ENCODE data around the gene DIAPH1.

Gene DIAPH1

DNA sequence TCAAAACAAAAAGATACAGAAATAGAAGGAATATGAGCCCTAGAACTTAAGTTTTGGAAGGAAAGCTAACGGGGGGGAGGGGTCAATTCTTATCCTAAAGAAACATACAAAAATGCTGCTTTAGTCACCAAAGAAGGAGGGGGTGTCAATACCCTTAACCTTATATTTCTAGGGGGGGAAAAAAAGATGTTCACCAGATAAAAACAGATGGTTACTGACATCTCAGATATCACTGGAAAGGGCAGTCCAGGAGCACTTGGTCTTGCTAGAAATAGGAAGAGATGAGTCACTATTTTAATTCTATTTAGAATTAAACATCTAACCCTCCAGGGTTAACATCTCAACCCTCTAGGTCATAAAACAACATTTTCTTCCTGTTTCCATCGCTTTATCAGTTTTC, 1.7 kb downstream of the DIAPH1 start:
- H3K36me3 ChIP-seq (ENCODE audit: control insufficient read depth in 2 of 2, insufficient read depth in 1 of 2, low read length in 2 of 2), result peaks cover 18 to 31% of the 10 kb centered on the region in 2 experiments
- peak overlapping the region; percentile 81 for H3K4me3 ChIP-seq (ENCODE audit: low read depth, low read length)
- TF ChIP-seq IKZF3 (tag by site-specific recombination; IDR thresholded peaks at IDR 0.05) (no peak), ZNF626 (tag by site-specific recombination; IDR thresholded peaks at IDR 0.05) (no peak), SETDB1 (IDR thresholded peaks at IDR 0.05; ENCODE audit: insufficient read length, low read length) (no peak), ZBTB8A (tag by site-specific recombination; IDR thresholded peaks at IDR 0.05) (no peak), ZNF398 (tag by site-specific recombination; IDR thresholded peaks at IDR 0.05) (no peak), ZNF121 (tag by site-specific recombination; IDR thresholded peaks at IDR 0.05) (no peak), RBAK (tag by site-specific recombination; IDR thresholded peaks at IDR 0.05) (no peak), ZNF2 (tag by site-specific recombination; IDR thresholded peaks at IDR 0.05) (no peak), ZNF707 (tag by site-specific recombination; IDR thresholded peaks at IDR 0.05) (no peak), ZNF544 (tag by site-specific recombination; IDR thresholded peaks at IDR 0.05) (no peak), MZF1 (tag by site-specific recombination; IDR thresholded peaks at IDR 0.05; ENCODE audit: borderline replicate concordance) (no peak), REST (tag by site-specific recombination; IDR thresholded peaks at IDR 0.05) (no peak), ZNF529 (tag by site-specific recombination; IDR thresholded peaks at IDR 0.05; ENCODE audit: insufficient replicate concordance) (no peak), ZFP3 (tag by site-specific recombination; IDR thresholded peaks at IDR 0.05; ENCODE audit: low read depth) (no peak)
- TF ChIP-seq, protein P1, sequence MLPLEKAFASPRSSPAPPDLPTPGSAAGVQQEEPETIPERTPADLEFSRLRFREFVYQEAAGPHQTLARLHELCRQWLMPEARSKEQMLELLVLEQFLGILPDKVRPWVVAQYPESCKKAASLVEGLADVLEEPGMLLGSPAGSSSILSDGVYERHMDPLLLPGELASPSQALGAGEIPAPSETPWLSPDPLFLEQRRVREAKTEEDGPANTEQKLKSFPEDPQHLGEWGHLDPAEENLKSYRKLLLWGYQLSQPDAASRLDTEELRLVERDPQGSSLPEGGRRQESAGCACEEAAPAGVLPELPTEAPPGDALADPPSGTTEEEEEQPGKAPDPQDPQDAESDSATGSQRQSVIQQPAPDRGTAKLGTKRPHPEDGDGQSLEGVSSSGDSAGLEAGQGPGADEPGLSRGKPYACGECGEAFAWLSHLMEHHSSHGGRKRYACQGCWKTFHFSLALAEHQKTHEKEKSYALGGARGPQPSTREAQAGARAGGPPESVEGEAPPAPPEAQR (tag by site-specific recombination; IDR thresholded peaks at IDR 0.05), result no peak
- H3K9me3 ChIP-seq (ENCODE audit: control insufficient read depth, insufficient read depth, low read depth, low read length), result no peaks in the 10 kb centered on the region
- peak overlapping the region; percentile 78; the same call in 1 of the 2 replicates for H3K27ac ChIP-seq (ENCODE audit: extremely low read depth, low read depth, low read length)
- POLR2A ChIA-PET, result interaction anchor here (0.5 to 3.0 kb wide), 3 partner anchors 20 to 43 kb away, joined by 4 to 37 read pairs (median 27); partner anchors contain the start of genes HDAC3 and RELL2
- CTCF ChIA-PET, result interaction anchor here (1.0 to 3.9 kb wide), 11 partner anchors 10 to 200 kb away, joined by 3 to 51 read pairs (median 5); partner anchors contain the start of genes HDAC3 and RELL2
- H3K4me1 ChIP-seq (ENCODE audit: control insufficient read depth, insufficient read depth, low read length), result peaks cover 30% of the 10 kb centered on the region

DNA sequence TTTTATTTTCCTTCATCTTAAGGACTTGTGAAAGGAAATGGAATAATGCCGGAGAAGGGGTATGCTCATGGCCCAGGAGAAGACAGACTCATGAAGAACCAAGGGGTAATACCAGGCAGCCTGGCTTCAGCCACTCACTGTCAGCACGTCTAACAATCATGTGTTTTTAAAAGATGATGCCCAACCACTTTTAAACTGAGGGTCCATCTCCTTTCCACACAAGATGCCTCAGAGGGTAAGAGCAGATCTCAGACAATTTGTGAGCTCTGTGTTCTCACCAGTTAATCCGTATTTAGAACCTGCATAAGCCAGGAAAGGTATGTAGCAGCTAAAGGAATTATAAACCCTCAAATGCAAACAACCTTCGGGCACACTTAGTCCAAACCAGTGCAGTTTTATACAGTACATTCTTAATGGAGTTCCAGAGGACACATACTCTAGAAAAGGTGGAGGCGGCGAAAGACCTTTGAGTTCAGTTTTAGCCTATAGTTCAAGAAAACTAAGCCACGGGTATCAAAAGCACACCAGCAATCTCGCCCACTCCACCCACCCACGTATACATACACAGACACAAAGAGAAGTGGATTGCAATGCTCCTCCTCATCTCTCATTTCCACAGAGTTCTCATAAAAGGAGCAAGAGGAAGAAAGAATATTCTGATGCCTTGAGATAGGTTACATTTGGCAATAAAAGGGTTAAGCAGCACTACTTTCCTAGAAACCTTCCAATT, 2.6 kb downstream of the DIAPH1 start:
- POLR2A ChIA-PET, result interaction anchor here (1.9 kb wide), 1 partner anchor 21 kb away, joined by 27 read pairs; the partner anchor contains the start of genes HDAC3 and RELL2
- H3K4me3 ChIP-seq (ENCODE audit: low read depth, low read length), result no peak overlapping the region; the same call in 1 of the 2 replicates
- H3K27ac ChIP-seq (ENCODE audit: extremely low read depth, low read depth, low read length), result no peak overlapping the region
- no peaks in the 10 kb centered on the region for H3K9me3 ChIP-seq (ENCODE audit: control insufficient read depth, insufficient read depth, low read depth, low read length)
- CTCF ChIA-PET, result interaction anchor here (1.0 to 3.9 kb wide), 7 partner anchors 9 to 199 kb away, joined by 3 to 51 read pairs (median 6); no protein-coding TSS in a partner anchor
- peaks cover 8 to 24% of the 10 kb centered on the region in 2 experiments; a peak in 2 of 3 replicates for H3K36me3 ChIP-seq (ENCODE audit: control insufficient read depth in 2 of 2, insufficient read depth in 1 of 2, low read length in 2 of 2)
- peaks cover 30% of the 10 kb centered on the region for H3K4me1 ChIP-seq (ENCODE audit: control insufficient read depth, insufficient read depth, low read length)
- TF ChIP-seq MEIS1 (CRISPR knock-in tag; IDR thresholded peaks at IDR 0.05; ENCODE audit: borderline replicate concordance) (no peak), HIC1 (tag by site-specific recombination; IDR thresholded peaks at IDR 0.05) (no peak), ZBTB20 (tag by site-specific recombination; IDR thresholded peaks at IDR 0.05) (no peak), OVOL3 (tag by site-specific recombination; IDR thresholded peaks at IDR 0.05) (no peak), ZNF776 (tag by site-specific recombination; IDR thresholded peaks at IDR 0.05; ENCODE audit: borderline replicate concordance) (no peak), EGR2 (tag by site-specific recombination; IDR thresholded peaks at IDR 0.05; ENCODE audit: low read depth) (peak; percentile 93), ZNF549 (tag by site-specific recombination; IDR thresholded peaks at IDR 0.05) (no peak), OSR2 (tag by site-specific recombination; IDR thresholded peaks at IDR 0.05) (no peak), ZNF449 (tag by site-specific recombination; IDR thresholded peaks at IDR 0.05) (peak; percentile 98)
